Bronchus fibroblast of lung (primary cell): ENCODE data around the gene CCDC137. TPM values are rescaled to one million over a fixed set of nuclear protein-coding genes. Genes with fewer than 3 reads are reported as not detected.

Source experiments
- total RNA-seq: library from RNA; depleted of rRNA; stranded (reverse); fragments of >200 nt; gene quantifications from 2 replicates; pipeline ENCODE4 v1.2.3, GENCODE V29; 2015

CCDC137 gene, protein sequence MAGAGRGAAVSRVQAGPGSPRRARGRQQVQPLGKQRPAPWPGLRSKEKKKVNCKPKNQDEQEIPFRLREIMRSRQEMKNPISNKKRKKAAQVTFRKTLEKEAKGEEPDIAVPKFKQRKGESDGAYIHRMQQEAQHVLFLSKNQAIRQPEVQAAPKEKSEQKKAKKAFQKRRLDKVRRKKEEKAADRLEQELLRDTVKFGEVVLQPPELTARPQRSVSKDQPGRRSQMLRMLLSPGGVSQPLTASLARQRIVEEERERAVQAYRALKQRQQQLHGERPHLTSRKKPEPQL
- 12.9 and 14.9 TPM in 2 replicates for total RNA-seq

DNA sequence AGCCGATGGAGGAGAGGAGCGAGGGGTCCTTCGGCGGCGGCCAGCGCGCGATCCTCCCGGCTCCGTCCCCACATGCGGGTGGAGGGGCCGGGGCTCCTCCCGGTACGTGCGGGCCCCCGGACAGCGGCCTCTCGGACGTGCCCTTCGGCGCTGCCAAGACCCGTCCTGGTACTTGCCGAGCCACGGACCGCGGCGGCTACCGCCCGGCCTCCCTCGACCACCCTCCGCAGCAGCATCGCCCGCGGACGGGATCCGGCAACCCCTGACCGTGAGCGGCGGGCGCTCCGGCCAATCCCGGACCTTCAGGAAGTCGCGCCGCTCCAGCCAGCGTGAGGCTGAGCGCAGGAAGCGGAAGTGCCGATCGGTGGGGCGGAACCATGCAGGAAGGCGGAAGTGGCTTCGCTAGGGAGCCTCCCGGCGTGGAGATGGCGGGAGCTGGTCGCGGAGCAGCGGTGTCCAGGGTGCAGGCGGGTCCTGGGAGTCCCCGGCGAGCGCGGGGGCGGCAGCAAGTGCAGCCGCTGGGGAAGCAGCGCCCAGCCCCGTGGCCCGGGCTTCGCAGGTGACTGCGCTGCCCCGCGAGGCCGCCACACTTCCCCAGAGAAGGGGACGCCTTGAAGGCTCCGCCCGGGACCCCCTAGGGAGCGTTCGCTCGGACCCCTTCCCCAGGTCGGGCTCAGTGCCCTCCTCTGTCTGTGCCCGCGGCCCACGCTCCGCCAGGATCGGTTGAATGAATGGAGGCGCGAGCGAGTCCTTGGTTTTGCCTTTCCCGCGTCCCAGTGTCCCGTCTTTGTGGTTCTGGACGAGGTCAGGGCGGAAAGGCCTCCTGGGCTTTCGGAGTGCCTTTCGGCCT is at the start of gene CCDC137, which contains the start of gene OXLD1:
CCDC137 (plus strand) TSS at position 396 of the 850 bp plus-strand sequence; CDS start at position 426, 30 bp downstream.
OXLD1 (minus strand) TSS at position 264 of the 850 bp plus-strand sequence; CDS start at position 236, 28 bp downstream.

DNA sequence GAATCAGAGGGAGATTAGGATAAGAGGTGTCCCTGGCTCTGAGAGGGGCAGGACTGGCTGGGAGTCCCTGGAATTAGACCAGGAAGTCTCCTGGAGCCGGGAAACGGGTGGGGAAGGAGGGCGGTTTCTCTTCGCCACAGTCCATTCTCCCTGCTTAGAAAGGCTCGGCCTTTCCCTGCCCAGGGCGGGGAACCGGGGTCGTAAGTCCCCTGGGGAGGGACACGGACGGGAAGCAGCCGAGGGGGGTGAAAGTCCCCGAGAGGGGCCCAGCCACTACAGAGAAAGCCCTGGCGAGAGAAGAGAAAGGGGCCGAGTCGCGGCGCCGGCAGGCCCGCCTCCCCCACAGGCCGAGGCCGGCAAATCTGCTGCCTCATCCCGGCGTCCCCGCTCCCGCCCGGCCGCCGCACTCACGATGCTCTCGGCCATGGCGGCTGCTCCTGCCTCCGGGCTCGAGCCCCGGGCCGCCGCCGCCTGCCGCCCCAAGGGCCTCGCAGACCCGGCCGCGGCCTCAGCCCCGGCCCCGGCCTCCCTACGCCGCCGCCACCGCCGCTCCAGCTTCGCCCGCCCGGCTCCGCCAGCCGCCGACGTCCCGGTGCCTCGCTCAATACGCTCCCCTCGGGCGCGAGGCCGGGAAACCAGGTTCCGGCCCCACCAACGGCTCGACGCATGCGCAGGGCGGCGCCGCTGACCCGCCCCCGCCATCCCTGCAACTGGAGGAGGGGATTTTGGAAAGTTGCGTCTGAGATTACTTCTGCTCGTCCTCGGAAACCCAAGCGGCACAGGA is 29.8 kb upstream of the CCDC137 start, which contains the start of the genes NPLOC4 and TSPAN10:
NPLOC4 (minus strand) TSS at position 608 of the 784 bp plus-strand sequence; CDS start at position 426, 182 bp downstream.
TSPAN10 (plus strand) TSS at position 692 of the 784 bp plus-strand sequence. CDS start 5,217 bp downstream, outside the sequence.

DNA sequence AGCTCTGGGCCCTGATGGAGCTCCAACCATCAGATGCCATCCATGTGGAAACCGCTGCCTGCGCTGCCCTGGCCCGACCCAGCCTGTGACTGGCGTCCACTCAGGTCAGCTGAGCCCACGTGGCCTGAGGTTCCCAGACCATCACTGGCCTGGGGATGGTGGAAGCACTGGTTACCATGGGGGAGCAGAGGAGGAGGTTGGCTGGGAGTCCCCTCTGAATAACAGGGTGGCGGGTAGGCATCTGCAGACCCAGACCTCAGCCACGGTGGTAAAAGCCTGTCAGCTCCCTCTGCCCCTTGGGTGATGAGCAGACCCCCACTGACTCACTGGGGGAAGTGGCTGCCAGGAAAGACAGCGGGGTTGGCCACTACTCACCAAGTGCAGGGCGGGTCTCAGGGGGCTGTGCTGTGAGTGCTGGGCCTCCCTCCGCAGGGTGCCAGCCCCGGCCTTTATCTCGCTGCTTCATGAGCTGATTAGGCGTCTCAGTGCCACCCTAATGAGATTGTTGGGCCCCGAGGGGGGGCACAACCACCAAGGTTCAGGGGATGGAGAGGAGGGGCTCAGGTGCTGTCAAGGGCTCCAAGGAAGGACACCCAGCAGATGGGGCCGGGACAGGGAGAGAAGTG is 10.3 kb upstream of the CCDC137 start, which contains the start of gene PDE6G:
PDE6G (minus strand) TSS at position 425 of the 626 bp plus-strand sequence. CDS start 3,237 bp downstream, outside the sequence.

DNA sequence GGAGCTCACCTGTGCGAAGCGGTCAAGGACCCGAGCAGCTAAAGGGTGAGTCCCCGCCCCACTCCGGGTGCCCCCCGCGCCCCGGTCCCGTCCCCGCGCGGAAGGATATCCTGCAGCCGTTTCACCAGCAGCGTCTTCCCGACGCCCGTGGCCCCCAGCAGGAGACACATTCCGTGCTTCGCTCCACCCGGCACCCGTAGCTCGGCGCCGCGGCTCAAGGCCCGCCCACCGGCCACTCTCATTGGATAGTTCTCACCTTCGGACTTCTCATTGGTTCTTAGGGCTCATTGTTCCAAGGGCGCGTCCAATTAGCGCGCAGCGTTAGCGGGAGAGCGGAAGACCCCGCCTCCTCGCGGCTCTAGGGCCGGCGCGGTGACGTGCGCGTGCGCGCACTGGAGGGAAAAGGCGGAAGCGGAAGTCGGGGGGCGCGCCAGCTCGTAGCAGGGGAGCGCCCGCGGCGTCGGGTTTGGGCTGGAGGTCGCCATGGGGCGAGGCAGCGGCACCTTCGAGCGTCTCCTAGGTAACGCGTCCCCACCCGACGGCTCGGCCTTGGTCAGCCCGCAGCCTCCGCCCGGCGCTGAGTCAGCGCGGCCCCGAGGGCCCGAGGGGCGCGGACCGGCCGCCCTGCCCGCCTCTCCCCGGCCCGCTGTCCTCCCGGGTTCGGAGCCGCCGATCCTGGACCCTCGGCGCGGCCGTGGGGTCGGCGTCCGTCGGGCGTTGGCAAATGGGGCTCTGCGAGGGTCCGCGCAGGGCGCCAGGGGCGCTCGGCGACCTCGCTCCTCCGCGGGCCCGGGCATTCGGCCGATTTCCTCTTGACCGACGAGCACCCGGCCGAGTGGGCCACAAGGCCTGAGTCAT is 17.3 kb downstream of the CCDC137 start, which contains the start of the genes ARL16 and HGS:
ARL16 (minus strand) TSS at position 214 of the 858 bp plus-strand sequence; CDS start at position 170, 44 bp downstream.
HGS (plus strand) TSS at position 428 of the 858 bp plus-strand sequence; CDS start at position 484, 56 bp downstream.

DNA sequence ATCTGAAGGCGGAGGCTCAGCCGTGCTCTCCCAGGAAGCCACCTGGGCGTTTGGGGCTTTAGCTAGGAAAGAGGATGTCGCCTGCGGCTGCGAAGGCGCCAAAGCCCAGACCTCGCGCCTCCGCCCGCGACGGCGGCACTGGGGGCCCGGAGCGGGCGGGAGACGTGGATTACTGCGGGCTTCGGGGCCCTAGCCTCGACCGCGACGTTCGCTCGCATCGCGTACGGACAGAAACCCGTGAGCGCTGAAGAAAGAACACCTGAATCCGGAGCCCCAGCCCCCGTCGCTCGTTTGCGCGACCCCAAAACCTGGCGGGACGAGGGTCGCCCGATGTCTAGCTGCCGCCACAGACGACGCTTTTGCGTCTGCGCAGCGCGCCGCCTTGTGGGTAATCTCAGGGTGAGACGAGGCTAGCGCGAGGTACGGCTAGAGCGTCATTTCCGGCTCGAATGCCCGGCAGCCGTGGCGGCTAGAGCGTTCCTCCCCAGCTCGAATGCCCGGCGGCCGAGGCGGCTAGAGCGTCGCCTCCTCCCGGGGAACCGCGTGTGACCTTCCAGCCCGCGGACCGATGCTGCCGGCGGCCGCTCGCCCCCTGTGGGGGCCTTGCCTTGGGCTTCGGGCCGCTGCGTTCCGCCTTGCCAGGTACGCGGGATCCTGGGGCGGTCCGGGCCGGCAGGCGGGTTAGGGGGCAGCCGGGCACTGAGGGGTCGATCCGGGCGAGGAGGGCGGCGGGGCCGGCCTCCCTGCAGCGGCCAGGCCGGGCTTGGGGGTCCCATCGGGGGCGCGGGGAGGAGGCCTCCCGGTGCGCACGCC is 36.6 kb downstream of the CCDC137 start, which contains the start of gene MRPL12:
MRPL12 (plus strand) TSS at position 434 of the 813 bp plus-strand sequence; CDS start at position 569, 135 bp downstream.

DNA sequence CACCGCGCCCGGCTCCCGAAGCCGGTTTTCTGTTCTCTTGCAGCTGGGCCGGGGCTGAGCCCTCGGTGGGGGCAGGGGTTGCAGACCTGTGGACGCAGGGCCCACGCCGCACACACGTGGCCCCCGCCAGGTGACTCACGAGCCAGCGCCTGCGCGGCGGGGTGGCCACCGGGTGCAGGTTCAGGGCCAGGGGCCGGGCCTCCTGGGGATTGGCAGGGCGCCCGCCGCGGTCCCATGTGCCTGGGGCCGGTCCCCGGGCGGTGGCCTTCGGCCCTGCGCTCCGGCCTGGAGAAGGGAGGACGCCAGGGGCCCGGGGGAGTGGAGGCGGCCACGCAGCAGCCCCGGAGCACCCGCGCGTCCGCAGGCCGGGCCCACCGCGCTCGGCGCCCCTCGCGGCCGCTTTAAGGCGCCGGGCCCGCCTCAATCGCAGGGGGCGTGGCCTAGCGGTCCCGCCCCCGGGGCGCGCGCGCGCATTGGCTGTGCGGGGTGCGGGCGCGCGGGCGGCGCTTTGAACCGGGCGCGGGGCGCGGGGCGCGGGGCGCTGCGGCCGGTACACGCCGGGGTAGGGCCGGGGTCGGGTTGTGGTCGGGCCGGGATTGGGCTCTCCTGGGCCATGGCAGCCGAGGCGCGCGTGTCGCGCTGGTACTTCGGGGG is 45.4 kb downstream of the CCDC137 start, which contains the start of gene SLC25A10:
SLC25A10 (plus strand) TSS at position 471 of the 654 bp plus-strand sequence; CDS start at position 614, 143 bp downstream.

Other genes with a start within 250 kb of the CCDC137 start
- 10,312 and 10,388 TPM in 2 replicates for gene ACTG1, start 153.9 kb upstream of the CCDC137 start, total RNA-seq
- gene FSCN2, start 138.4 kb upstream of the CCDC137 start, total RNA-seq = 0.15 TPM in 1 of 2 replicates, not detected in the other
- gene FAAP100, start 114.4 kb upstream of the CCDC137 start, total RNA-seq = 26.6 and 30.3 TPM in 2 replicates
- gene NPLOC4, start 29.6 kb upstream of the CCDC137 start, total RNA-seq = 46.4 and 48.6 TPM in 2 replicates
- gene TSPAN10, start 29.5 kb upstream of the CCDC137 start, total RNA-seq = 0.34 and 0.59 TPM in 2 replicates
- gene PDE6G, start 10.2 kb upstream of the CCDC137 start, total RNA-seq = 1.3 and 2.2 TPM in 2 replicates
- 47.1 and 52.9 TPM in 2 replicates for gene OXLD1, start 132 bp upstream of the CCDC137 start, total RNA-seq
- 47.9 and 48.9 TPM in 2 replicates for gene ARL16, start 17.1 kb downstream of the CCDC137 start, total RNA-seq
- 101 and 102 TPM in 2 replicates for gene HGS, start 17.3 kb downstream of the CCDC137 start, total RNA-seq
- gene MRPL12, start 36.6 kb downstream of the CCDC137 start, total RNA-seq = 123 and 155 TPM in 2 replicates
- gene SLC25A10, start 45.5 kb downstream of the CCDC137 start, total RNA-seq = 32.7 and 38.0 TPM in 2 replicates
- not detected in 2 replicates for gene GCGR, start 137.4 kb downstream of the CCDC137 start, total RNA-seq
- 131 and 139 TPM in 2 replicates for gene MCRIP1, start 166.6 kb downstream of the CCDC137 start, total RNA-seq
- not detected in 2 replicates for gene PPP1R27, start 168.3 kb downstream of the CCDC137 start, total RNA-seq
- gene P4HB, start 193.8 kb downstream of the CCDC137 start, total RNA-seq = 1,092 and 1,218 TPM in 2 replicates
- 498 and 540 TPM in 2 replicates for gene ARHGDIA, start 204.6 kb downstream of the CCDC137 start, total RNA-seq
- gene ALYREF, start 224.8 kb downstream of the CCDC137 start, total RNA-seq = 243 and 244 TPM in 2 replicates
- gene ANAPC11, start 225.0 kb downstream of the CCDC137 start, total RNA-seq = 306 and 308 TPM in 2 replicates
- gene NPB, start 235.5 kb downstream of the CCDC137 start, total RNA-seq = 1.3 TPM in 2 replicates
- 138 and 142 TPM in 2 replicates for gene PCYT2, start 244.7 kb downstream of the CCDC137 start, total RNA-seq